ENCODE measurements around the gene PER1. TPM values are rescaled to one million over a fixed set of nuclear protein-coding genes. Genes with fewer than 3 reads are reported as not detected.
A peak's percentile ranks its signal among the peaks of the same experiment; 100 is the strongest.

Gene PER1
- total RNA-seq, 1 experiment from 2014 or later, result 36.5 TPM

DNA sequence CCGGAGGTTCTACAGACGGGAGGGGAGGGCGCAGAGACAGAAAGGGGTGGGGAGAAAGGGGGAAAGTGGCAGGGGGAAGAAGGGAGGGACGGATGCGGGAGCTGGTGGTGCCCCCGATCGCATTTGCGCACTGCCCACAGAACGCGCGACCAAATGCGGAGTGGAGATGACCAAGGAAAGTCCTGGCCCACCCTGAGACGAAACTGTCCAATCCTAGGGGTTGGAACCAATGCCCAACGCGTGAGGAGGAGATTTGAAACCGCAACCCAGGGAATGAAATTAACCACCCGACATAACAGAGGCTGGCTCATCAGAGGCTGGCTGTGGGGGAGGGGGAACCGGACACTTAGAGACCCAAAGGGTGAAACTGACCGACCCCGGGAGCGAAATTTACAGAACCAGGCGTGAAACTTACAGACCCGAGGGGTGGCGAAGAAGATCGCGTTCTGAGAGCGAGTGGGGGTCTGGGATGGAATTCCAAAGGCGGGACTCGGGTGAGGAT lies 29.7 kb downstream of the PER1 start:
- Histone ChIP-seq H3K18ac (ENCODE audit: insufficient read length, low read depth, low read length) (no peak overlapping the region), H3K9ac (ENCODE audit: extremely low read depth, insufficient read length, low read length) (no peak overlapping the region), H4K5ac (ENCODE audit: insufficient read length, low read depth, low read length) (no peak overlapping the region), H2AK5ac (ENCODE audit: insufficient read length, low read length) (no peak overlapping the region), H3K27ac (ENCODE audit: insufficient read length, low read depth, low read length) (no peak overlapping the region), H4K20me1 (ENCODE audit: control insufficient read depth, insufficient read depth, insufficient read length) (no peaks in the 10 kb centered on the region), H4K8ac (replicated peaks; ENCODE audit: insufficient read length, low read depth, low read length) (no peak overlapping the region), H2BK12ac (ENCODE audit: insufficient read length, low read depth, low read length) (no peak overlapping the region), H3K4ac (ENCODE audit: low read depth, low read length) (no peak overlapping the region), H3K4me2 (ENCODE audit: insufficient read depth, insufficient read length, low read length) (peak overlapping the region; percentile 66), H2BK20ac (ENCODE audit: low read depth, low read length, poor library complexity, severe bottlenecking) (no peak overlapping the region), H2BK5ac (ENCODE audit: insufficient read length, low read length) (no peak overlapping the region), H3K27me3 (ENCODE audit: insufficient read depth, low read length) (peaks cover 36% of the 10 kb centered on the region), H3T11ph (ENCODE audit: low read length) (no peak overlapping the region), H3K23me2 (ENCODE audit: insufficient read length, low read depth, low read length, poor library complexity, severe bottlenecking) (peaks cover 60% of the 10 kb centered on the region), H2BK120ac (ENCODE audit: low read depth, low read length, poor library complexity, severe bottlenecking) (no peak overlapping the region), H3K4me1 (ENCODE audit: insufficient read depth, low read length) (no peaks in the 10 kb centered on the region; the same call in 1 of the 2 replicates), H2AFZ (ENCODE audit: low read length) (no peak overlapping the region), H3K79me2 (ENCODE audit: insufficient read depth, low read length) (no peaks in the 10 kb centered on the region), H3K23ac (ENCODE audit: insufficient read length, low read depth, low read length) (no peak overlapping the region), H3K79me1 (ENCODE audit: insufficient read depth, low read depth, low read length, poor library complexity, severe bottlenecking) (no peaks in the 10 kb centered on the region), H2BK15ac (ENCODE audit: low read depth, low read length) (no peak overlapping the region), H3K14ac (ENCODE audit: insufficient read depth, low read length) (no peak overlapping the region), H4K91ac (ENCODE audit: insufficient read length, low read depth, low read length) (no peak overlapping the region), H3K9me3 (ENCODE audit: control insufficient read depth, low read depth, low read length) (no peaks in the 10 kb centered on the region), H3K56ac (ENCODE audit: insufficient read length, low read depth, low read length) (no peak overlapping the region)
- Mint-ChIP-seq H3K9me3 (peaks cover 4 to 12% of the 10 kb centered on the region in 2 experiments; a peak in 4 of 5 replicates), H3K27ac (peak overlapping the region in 1 of 3 experiments; percentile 50; a peak in 1 of 7 replicates), H3K27me3 (ENCODE audit: low read depth) (peaks cover 82% of the 10 kb centered on the region), H3K36me3 (ENCODE audit: insufficient read depth in 1 of 3, low read depth in 3 of 3) (no peaks in the 10 kb centered on the region; a peak in 2 of 7 replicates), H3K4me3 (peak overlapping the region; percentile 91 to 93), H3K4me1 (peaks cover 46 to 51% of the 10 kb centered on the region in 2 experiments)
- DNase-seq, result peak; percentile 75
- WGBS (ENCODE audit: extremely low coverage, insufficient read length, low lambda C conversion rate), result no CpG with 5 or more reads among the region's 29 CpGs
- TF ChIP-seq, protein P1, sequence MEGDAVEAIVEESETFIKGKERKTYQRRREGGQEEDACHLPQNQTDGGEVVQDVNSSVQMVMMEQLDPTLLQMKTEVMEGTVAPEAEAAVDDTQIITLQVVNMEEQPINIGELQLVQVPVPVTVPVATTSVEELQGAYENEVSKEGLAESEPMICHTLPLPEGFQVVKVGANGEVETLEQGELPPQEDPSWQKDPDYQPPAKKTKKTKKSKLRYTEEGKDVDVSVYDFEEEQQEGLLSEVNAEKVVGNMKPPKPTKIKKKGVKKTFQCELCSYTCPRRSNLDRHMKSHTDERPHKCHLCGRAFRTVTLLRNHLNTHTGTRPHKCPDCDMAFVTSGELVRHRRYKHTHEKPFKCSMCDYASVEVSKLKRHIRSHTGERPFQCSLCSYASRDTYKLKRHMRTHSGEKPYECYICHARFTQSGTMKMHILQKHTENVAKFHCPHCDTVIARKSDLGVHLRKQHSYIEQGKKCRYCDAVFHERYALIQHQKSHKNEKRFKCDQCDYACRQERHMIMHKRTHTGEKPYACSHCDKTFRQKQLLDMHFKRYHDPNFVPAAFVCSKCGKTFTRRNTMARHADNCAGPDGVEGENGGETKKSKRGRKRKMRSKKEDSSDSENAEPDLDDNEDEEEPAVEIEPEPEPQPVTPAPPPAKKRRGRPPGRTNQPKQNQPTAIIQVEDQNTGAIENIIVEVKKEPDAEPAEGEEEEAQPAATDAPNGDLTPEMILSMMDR (conservative IDR thresholded peaks at IDR 0.05), result no peak
